G401 (cell line): ENCODE measurements around the gene KIF5A. TPM values are rescaled to one million over a fixed set of nuclear protein-coding genes. Genes with fewer than 3 reads are reported as not detected.
"Not testable (repeated sequence)": the region's sequence is repeated elsewhere in the genome, so short reads cannot be mapped to it uniquely, and the experiment has no call there.

Experiments used
- DNase-seq: peaks from one replicate; pipeline ENCODE4 v3.0.0-alpha.2; 2015; ENCODE audit warnings: low spot score
- in situ Hi-C: cut with HindIII; loops from 2 replicates; pipeline ENCODE4 v1.10.0; 2016; ENCODE audit warnings: low sequenced_read_pairs, mixed read lengths
- total RNA-seq: library from RNA; depleted of rRNA; stranded (reverse); fragments of >200 nt; shearing (Covaris generic); gene quantifications from 2 replicates; pipeline ENCODE4 v1.2.3, GENCODE V29; 2014

The KIF5A gene
- total RNA-seq, 1 experiment from 2014 or later = not detected

GRCh38 chr12:57550641-57551549, 1.1 kb downstream of the KIF5A start:
- peak; percentile 49 for DNase-seq
- in situ Hi-C loops = no loop called here

- in situ Hi-C loops = no loop called here
- DNase-seq = no peak
Observed at GRCh38 chr12:57551637-57552305, 1.9 kb downstream of the KIF5A start.

- in situ Hi-C loops = no loop called here
- DNase-seq = no peak
Observed at GRCh38 chr12:57552306-57552651, 2.4 kb downstream of the KIF5A start.

- no peak for DNase-seq
- in situ Hi-C loops = no loop called here
Observed at GRCh38 chr12:57552835-57553313, 3.0 kb downstream of the KIF5A start.

- peak; percentile 37 for DNase-seq
- in situ Hi-C loops = no loop called here
Observed at GRCh38 chr12:57553343-57554202, 3.7 kb downstream of the KIF5A start.

GRCh38 chr12:57554453-57554852, 4.6 kb downstream of the KIF5A start:
- no peak for DNase-seq
- in situ Hi-C loops = no loop called here

GRCh38 chr12:57554897-57555296, 5.1 kb downstream of the KIF5A start:
- in situ Hi-C loops = no loop called here
- DNase-seq = no peak

GRCh38 chr12:57558864-57559263, 9.0 kb downstream of the KIF5A start:
- in situ Hi-C loops = no loop called here
- DNase-seq = no peak

- in situ Hi-C loops = no loop called here
- no peak for DNase-seq
Observed at GRCh38 chr12:57560516-57560915, 10.7 kb downstream of the KIF5A start.

GRCh38 chr12:57561117-57561516, 11.3 kb downstream of the KIF5A start:
- DNase-seq, in situ Hi-C loops: not testable (repeated sequence)

GRCh38 chr12:57563358-57563757, 13.5 kb downstream of the KIF5A start:
- in situ Hi-C loops = no loop called here

GRCh38 chr12:57564178-57564740, 14.4 kb downstream of the KIF5A start:
- in situ Hi-C loops = no loop called here
- no peak for DNase-seq

More at GRCh38 chr12:57563358-57563757, 13.5 kb downstream of the KIF5A start:
- DNase-seq = no peak

- in situ Hi-C loops = no loop called here
- DNase-seq = no peak
Observed at GRCh38 chr12:57568838-57569237, 19.0 kb downstream of the KIF5A start.

GRCh38 chr12:57569858-57570257, 20.0 kb downstream of the KIF5A start:
- in situ Hi-C loops = no loop called here
- no peak for DNase-seq

- in situ Hi-C loops, DNase-seq: not testable (repeated sequence)
Observed at GRCh38 chr12:57570438-57570837, 20.6 kb downstream of the KIF5A start.

- no peak for DNase-seq
- in situ Hi-C loops = no loop called here
Observed at GRCh38 chr12:57571926-57572762, 22.3 kb downstream of the KIF5A start.

GRCh38 chr12:57574795-57575194, 25.0 kb downstream of the KIF5A start:
- in situ Hi-C loops = no loop called here
- no peak for DNase-seq
